GM12801 (cell line): ENCODE data around the gene FOXL2.

Source experiments
- CTCF ChIP-seq: IDR thresholded peaks from one replicate; pipeline ENCODE4 v1.5.1; 2011; ENCODE audit warnings: control low read depth; ENCODE audit not compliant: insufficient read length; ENCODE audit errors: extremely low read depth

The FOXL2 gene

GRCh38 chr3:138950701-138951100 is 3.8 kb upstream of the FOXL2 start:
- TF ChIP-seq CTCF = no peak

GRCh38 chr3:138950006-138950644 is 3.2 kb upstream of the FOXL2 start:
- TF ChIP-seq CTCF = no peak

- no peak for TF ChIP-seq CTCF
Observed at GRCh38 chr3:138949445-138950005, 2.6 kb upstream of the FOXL2 start.

GRCh38 chr3:138949002-138949418 is 2.1 kb upstream of the FOXL2 start:
- no peak for TF ChIP-seq CTCF

GRCh38 chr3:138948371-138949001 is 1.5 kb upstream of the FOXL2 start:
- no peak for TF ChIP-seq CTCF

- TF ChIP-seq CTCF = no peak
Observed at GRCh38 chr3:138947495-138948121, 671 bp upstream of the FOXL2 start.
